HepG2 (cell line): ENCODE results near the gene TOMM20. TPM values are rescaled to one million over a fixed set of nuclear protein-coding genes. Genes with fewer than 3 reads are reported as not detected.

Source experiments
- CERS6 ChIP-seq: sonication (generic); formaldehyde crosslinking; IDR thresholded peaks from 2 replicates; pipeline ENCODE4 v1.5.0; 2020; ENCODE audit warnings: missing genetic modification reagents
- E2F1 ChIP-seq: sonication (generic); formaldehyde crosslinking; IDR thresholded peaks from 2 replicates; pipeline ENCODE4 v1.5.0; 2020; ENCODE audit warnings: missing genetic modification reagents
- E2F2 ChIP-seq: sonication (generic); formaldehyde crosslinking; IDR thresholded peaks from 2 replicates; pipeline ENCODE4 v1.4.0; 2020; ENCODE audit warnings: missing genetic modification reagents, borderline replicate concordance
- HMGXB3 ChIP-seq: sonication (generic); formaldehyde crosslinking; IDR thresholded peaks from 2 replicates; pipeline ENCODE4 v1.4.0; 2020; ENCODE audit warnings: missing genetic modification reagents, borderline replicate concordance
- HNRNPLL ChIP-seq: fragments of 200-400 bp; formaldehyde crosslinking; IDR thresholded peaks from 2 replicates; pipeline ENCODE4 v1.6.1; 2017; ENCODE audit warnings: mild to moderate bottlenecking, low read depth, low read length; ENCODE audit not compliant: poor library complexity, severe bottlenecking
- HOXA3 ChIP-seq: sonication (generic); formaldehyde crosslinking; IDR thresholded peaks from 2 replicates; pipeline ENCODE4 v1.5.0; 2020; ENCODE audit warnings: missing genetic modification reagents
- MLLT10 ChIP-seq: sonication (generic); formaldehyde crosslinking; IDR thresholded peaks from 2 replicates; pipeline ENCODE4 v1.4.0; 2020; ENCODE audit warnings: missing genetic modification reagents
- MYC ChIP-seq: sonication (generic); formaldehyde crosslinking; IDR thresholded peaks from 2 replicates; pipeline ENCODE4 v1.9.0; 2021; ENCODE audit warnings: missing genetic modification reagents, borderline replicate concordance
- RBAK ChIP-seq: sonication (generic); formaldehyde crosslinking; IDR thresholded peaks from 2 replicates; pipeline ENCODE4 v1.5.1; 2020; ENCODE audit warnings: mild to moderate bottlenecking, missing genetic modification reagents
- SOX5 ChIP-seq: IDR thresholded peaks from 2 replicates; pipeline ENCODE4 v1.6.1; 2016; ENCODE audit warnings: borderline replicate concordance
- TAF1 ChIP-seq: sonication (generic); formaldehyde crosslinking; IDR thresholded peaks from 2 replicates; pipeline ENCODE4 v1.4.0; 2020; ENCODE audit warnings: missing genetic modification reagents
- ZBTB7B ChIP-seq: sonication (generic); formaldehyde crosslinking; IDR thresholded peaks from 2 replicates; pipeline ENCODE4 v1.4.0; 2020; ENCODE audit warnings: missing genetic modification reagents
- ZNF121 ChIP-seq: sonication (generic); formaldehyde crosslinking; IDR thresholded peaks from 2 replicates; pipeline ENCODE4 v1.5.0; 2020; ENCODE audit warnings: mild to moderate bottlenecking, missing genetic modification reagents
- ZNF333 ChIP-seq: sonication (generic); formaldehyde crosslinking; IDR thresholded peaks from 2 replicates; pipeline ENCODE4 v1.4.0; 2020; ENCODE audit warnings: mild to moderate bottlenecking, missing genetic modification reagents, borderline replicate concordance
- ZNF34 ChIP-seq: sonication (generic); formaldehyde crosslinking; IDR thresholded peaks from 2 replicates; pipeline ENCODE4 v1.4.0; 2020; ENCODE audit warnings: mild to moderate bottlenecking, missing genetic modification reagents, borderline replicate concordance
- ZNF615 ChIP-seq: sonication (generic); formaldehyde crosslinking; IDR thresholded peaks from 2 replicates; pipeline ENCODE4 v1.5.0; 2020; ENCODE audit warnings: mild to moderate bottlenecking, missing genetic modification reagents, borderline replicate concordance
- ZNF678 ChIP-seq: sonication (generic); formaldehyde crosslinking; IDR thresholded peaks from 2 replicates; pipeline ENCODE4 v1.4.0; 2020; ENCODE audit warnings: mild to moderate bottlenecking, missing genetic modification reagents
- ZNF768 ChIP-seq: sonication (generic); formaldehyde crosslinking; IDR thresholded peaks from 2 replicates; pipeline ENCODE4 v1.4.0; 2020; ENCODE audit warnings: missing genetic modification reagents
- ZNF772 ChIP-seq: sonication (generic); formaldehyde crosslinking; IDR thresholded peaks from 2 replicates; pipeline ENCODE4 v1.5.0; 2020; ENCODE audit warnings: mild to moderate bottlenecking, missing genetic modification reagents
- ZSCAN31 ChIP-seq: sonication (generic); formaldehyde crosslinking; IDR thresholded peaks from 2 replicates; pipeline ENCODE4 v1.5.0; 2020; ENCODE audit warnings: low read depth, mild to moderate bottlenecking, missing genetic modification reagents
- polyA plus RNA-seq, 8 experiments: library from polyadenylated mRNA; depleted of rRNA in 3 of 8; stranded (reverse) in 7 of 8; unstranded in 1 of 8; fragments of >200 nt; fragmentation: Illumina TruSeq in 4 of 8; extraction: Trizol in 4 of 8; gene quantifications; 2 replicates each; pipeline versions ENCODE4 v1.2.1 to v1.2.3, GENCODE V29; 2011 to 2016; ENCODE audit warnings: low read depth in 4 of 8, missing spikeins in 1 of 8, mixed read lengths in 1 of 8; ENCODE audit not compliant: insufficient read depth in 1 of 8
- total RNA-seq, 5 experiments: library from RNA; depleted of rRNA; stranded (reverse); fragments of >200 nt; fragmentation: Illumina TruSeq; extraction: Trizol; gene quantifications; 2 replicates each; pipeline ENCODE4 v1.2.3, GENCODE V29; 2016; ENCODE audit warnings: low read depth in 1 of 5
- TF ChIP-seq, protein P1 (sequence below): sonication (generic); formaldehyde crosslinking; IDR thresholded peaks from 2 replicates; pipeline ENCODE4 v1.4.0; 2020; ENCODE audit warnings: missing genetic modification reagents; ENCODE audit errors: not compliant biosample characterization

Gene TOMM20
- total and polyA plus RNA-seq, 2 of the 13 experiments (the other 11 are each of a cell fraction or from before 2014, with no cell fraction given) = 153 to 376 TPM

GRCh38 chr1:235073968-235074522 lies 54.6 kb downstream of the TOMM20 start (continued):
- peak; percentile 16; the same call in 1 of the 2 replicates for TF ChIP-seq HMGXB3
- 0 out of 2 replicates have a peak, but pooled peaks have one; percentile 42 for TF ChIP-seq E2F1 (CRISPR knock-in tag)
- TF ChIP-seq ZNF772 (CRISPR knock-in tag) = 0 out of 2 replicates have a peak, but pooled peaks have one; percentile 2
- no peak for TF ChIP-seq HNRNPLL
- TF ChIP-seq TAF1 = peak; percentile 8; the same call in 1 of the 2 replicates
- TF ChIP-seq HOXA3 (CRISPR knock-in tag) = peak; percentile 48; the same call in 1 of the 2 replicates
- TF ChIP-seq ZNF34 (CRISPR knock-in tag) = peak; percentile 87; the same call in 1 of the 2 replicates
- TF ChIP-seq E2F2 = 0 out of 2 replicates have a peak, but pooled peaks have one; percentile 67
- no peak for TF ChIP-seq CERS6
- TF ChIP-seq, protein P1, sequence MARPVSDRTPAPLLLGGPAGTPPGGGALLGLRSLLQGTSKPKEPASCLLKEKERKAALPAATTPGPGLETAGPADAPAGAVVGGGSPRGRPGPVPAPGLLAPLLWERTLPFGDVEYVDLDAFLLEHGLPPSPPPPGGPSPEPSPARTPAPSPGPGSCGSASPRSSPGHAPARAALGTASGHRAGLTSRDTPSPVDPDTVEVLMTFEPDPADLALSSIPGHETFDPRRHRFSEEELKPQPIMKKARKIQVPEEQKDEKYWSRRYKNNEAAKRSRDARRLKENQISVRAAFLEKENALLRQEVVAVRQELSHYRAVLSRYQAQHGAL (CRISPR knock-in tag) = peak; percentile 21
- peak; percentile 76; the same call in 1 of the 2 replicates for TF ChIP-seq ZSCAN31 (CRISPR knock-in tag)
- TF ChIP-seq ZNF121 (CRISPR knock-in tag) = no peak
- TF ChIP-seq RBAK = no peak
- TF ChIP-seq ZNF615 (CRISPR knock-in tag) = 0 out of 2 replicates have a peak, but pooled peaks have one; percentile 8
- no peak for TF ChIP-seq MLLT10 (CRISPR knock-in tag)
- peak; percentile 23; the same call in 1 of the 2 replicates for TF ChIP-seq MYC
- no peak for TF ChIP-seq ZNF768 (CRISPR knock-in tag)
- TF ChIP-seq ZNF333 (CRISPR knock-in tag) = peak; percentile 56; the same call in 1 of the 2 replicates
- no peak for TF ChIP-seq ZNF678 (CRISPR knock-in tag)
- no peak for TF ChIP-seq SOX5 (CRISPR knock-in tag)
- no peak for TF ChIP-seq ZBTB7B
